ENCODE measurements around the gene ZNF581.

Gene ZNF581

DNA sequence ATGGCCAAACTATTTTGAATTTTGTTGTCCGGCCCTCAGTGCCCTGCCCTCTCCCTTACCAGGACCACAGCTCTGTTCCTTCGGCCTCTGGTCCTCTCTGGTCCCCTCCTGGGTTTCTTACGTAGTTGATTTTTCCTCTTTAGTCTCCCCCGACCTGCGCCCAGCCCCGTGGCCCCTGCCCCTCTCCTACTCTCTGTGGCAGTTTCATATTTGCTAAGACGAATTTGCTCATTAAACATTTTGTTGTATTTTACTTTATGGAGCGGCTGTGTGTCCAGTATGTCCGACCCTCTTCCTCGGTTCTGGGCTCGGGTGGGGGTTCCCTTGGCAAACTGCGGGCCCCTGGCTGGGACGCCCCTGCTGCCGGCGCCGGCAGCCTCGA, 31.0 kb downstream of the ZNF581 start:
- no peak for DNase-seq (ENCODE audit: low spot score)
- H3K9me3 ChIP-seq (ENCODE audit: severe bottlenecking) = no peaks in the 10 kb centered on the region
- TF ChIP-seq, protein P1, sequence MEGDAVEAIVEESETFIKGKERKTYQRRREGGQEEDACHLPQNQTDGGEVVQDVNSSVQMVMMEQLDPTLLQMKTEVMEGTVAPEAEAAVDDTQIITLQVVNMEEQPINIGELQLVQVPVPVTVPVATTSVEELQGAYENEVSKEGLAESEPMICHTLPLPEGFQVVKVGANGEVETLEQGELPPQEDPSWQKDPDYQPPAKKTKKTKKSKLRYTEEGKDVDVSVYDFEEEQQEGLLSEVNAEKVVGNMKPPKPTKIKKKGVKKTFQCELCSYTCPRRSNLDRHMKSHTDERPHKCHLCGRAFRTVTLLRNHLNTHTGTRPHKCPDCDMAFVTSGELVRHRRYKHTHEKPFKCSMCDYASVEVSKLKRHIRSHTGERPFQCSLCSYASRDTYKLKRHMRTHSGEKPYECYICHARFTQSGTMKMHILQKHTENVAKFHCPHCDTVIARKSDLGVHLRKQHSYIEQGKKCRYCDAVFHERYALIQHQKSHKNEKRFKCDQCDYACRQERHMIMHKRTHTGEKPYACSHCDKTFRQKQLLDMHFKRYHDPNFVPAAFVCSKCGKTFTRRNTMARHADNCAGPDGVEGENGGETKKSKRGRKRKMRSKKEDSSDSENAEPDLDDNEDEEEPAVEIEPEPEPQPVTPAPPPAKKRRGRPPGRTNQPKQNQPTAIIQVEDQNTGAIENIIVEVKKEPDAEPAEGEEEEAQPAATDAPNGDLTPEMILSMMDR (IDR thresholded peaks at IDR 0.05; ENCODE audit: poor library complexity, severe bottlenecking) = no peak
- peaks cover 77% of the 10 kb centered on the region for H3K36me3 ChIP-seq (ENCODE audit: low read depth)
- no peaks in the 10 kb centered on the region for H3K27me3 ChIP-seq (ENCODE audit: insufficient read depth, poor library complexity, severe bottlenecking)
- peaks cover 14% of the 10 kb centered on the region for H3K4me1 ChIP-seq (ENCODE audit: insufficient read depth, poor library complexity, severe bottlenecking)
- H3K27ac ChIP-seq (ENCODE audit: poor library complexity, severe bottlenecking) = peak overlapping the region; percentile 59
- H3K4me3 ChIP-seq (ENCODE audit: severe bottlenecking) = peak overlapping the region; percentile 90
- ATAC-seq (ENCODE audit: low read depth) = no peak

DNA sequence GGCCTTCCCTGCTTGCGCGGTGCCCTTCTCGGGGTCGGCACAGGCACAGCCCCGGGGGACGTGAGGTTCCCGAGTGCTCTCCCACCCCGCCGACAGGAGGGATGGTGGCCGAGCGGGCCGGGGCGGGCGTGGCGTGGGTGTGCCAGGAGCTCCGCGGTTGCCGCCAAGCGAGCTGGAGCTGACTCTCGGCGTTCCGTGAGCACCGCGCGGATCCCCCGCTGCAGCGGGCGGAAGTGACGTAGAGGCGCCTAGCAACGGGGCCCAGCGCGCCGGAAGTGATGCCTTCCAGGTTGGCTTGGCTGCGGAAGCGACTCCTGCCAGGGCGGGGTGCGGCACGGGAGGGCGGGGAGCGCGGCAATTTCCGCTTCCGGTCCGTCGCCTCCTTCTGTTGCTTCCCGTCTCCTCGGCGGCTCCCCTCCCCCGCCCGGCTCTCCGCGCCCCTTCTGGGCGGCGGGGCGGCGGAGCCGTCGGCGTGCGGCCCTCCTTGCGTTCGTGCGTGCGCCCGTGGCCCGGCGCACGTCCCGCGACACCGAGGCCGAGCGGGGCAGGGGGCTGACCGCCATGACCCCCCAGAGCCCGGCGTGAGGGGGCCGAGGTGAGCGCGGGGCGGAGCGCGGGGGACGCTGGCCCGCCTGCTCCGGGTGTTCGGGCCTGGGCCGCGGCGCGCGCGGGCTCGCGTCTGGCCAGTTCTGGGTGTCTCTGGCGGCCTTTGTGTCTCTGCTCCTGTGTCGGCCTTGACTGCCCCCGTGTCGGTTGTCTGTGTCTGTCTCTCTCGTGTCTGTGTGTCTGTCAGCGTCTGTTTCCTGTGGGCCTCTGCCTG, 31.6 kb downstream of the ZNF581 start, which contains the start of gene EPN1:
Gene EPN1 (plus strand): TSS at position 386 of the 820 bp plus-strand sequence. CDS start 3,402 bp downstream, outside the sequence.
- ATAC-seq (ENCODE audit: low read depth) (peak; percentile 86), DNase-seq (ENCODE audit: low spot score) (peak; percentile 97)
- Histone ChIP-seq H3K4me3 (ENCODE audit: severe bottlenecking) (peak within 1 kb of the TSS; percentile 90), H3K36me3 (ENCODE audit: low read depth) (peaks cover 77% of the 10 kb centered on the region), H3K9me3 (ENCODE audit: severe bottlenecking) (no peaks in the 10 kb centered on the region), H3K27me3 (ENCODE audit: insufficient read depth, poor library complexity, severe bottlenecking) (no peaks in the 10 kb centered on the region), H3K4me1 (ENCODE audit: insufficient read depth, poor library complexity, severe bottlenecking) (peaks cover 16% of the 10 kb centered on the region), H3K27ac (ENCODE audit: poor library complexity, severe bottlenecking) (peak within 1 kb of the TSS; percentile 59)
- TF ChIP-seq, protein P1 (IDR thresholded peaks at IDR 0.05; ENCODE audit: poor library complexity, severe bottlenecking) = no peak

DNA sequence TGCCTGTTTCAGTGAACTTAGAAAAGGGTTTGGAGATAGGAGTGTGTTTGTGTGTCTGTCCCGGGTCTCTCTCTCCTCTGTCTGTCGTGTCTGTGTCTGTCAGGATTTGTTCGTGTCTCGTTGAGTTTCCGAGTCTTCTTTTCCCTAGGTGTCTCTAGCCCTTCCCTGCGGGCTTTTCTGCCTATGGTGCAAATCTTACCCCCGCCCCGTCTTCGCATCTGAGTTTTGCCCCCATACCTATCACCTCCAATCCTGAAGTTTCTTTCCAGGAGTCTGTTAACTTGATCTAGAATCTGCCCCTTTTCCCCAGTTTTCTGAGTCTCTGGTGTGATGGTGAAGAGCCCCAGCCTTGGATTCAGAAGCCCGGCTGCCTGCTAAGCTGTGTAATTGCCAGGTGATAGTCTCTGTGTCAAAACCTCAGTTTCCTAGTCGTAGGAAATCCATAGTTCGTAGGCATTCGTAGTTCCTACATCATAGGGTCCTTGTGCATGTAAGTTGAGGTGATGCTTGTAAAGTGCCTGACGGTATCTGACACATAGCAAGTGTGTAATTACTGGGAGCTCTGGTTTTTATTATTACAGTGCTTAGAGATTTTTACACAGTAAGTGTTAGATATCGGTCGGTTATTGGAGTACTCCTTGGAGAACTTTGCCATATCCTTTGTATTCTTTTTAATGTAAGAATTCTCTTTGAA, 32.4 kb downstream of the ZNF581 start:
- peak overlapping the region; percentile 90 for H3K4me3 ChIP-seq (ENCODE audit: severe bottlenecking)
- ATAC-seq (ENCODE audit: low read depth) (no peak), DNase-seq (ENCODE audit: low spot score) (no peak)
- H3K4me1 ChIP-seq (ENCODE audit: insufficient read depth, poor library complexity, severe bottlenecking) = peaks cover 16% of the 10 kb centered on the region
- H3K36me3 ChIP-seq (ENCODE audit: low read depth) = peaks cover 79% of the 10 kb centered on the region
- peak overlapping the region; percentile 59 for H3K27ac ChIP-seq (ENCODE audit: poor library complexity, severe bottlenecking)
- TF ChIP-seq, protein P1 (IDR thresholded peaks at IDR 0.05; ENCODE audit: poor library complexity, severe bottlenecking) = no peak
- no peaks in the 10 kb centered on the region for H3K9me3 ChIP-seq (ENCODE audit: severe bottlenecking)
- H3K27me3 ChIP-seq (ENCODE audit: insufficient read depth, poor library complexity, severe bottlenecking) = no peaks in the 10 kb centered on the region

DNA sequence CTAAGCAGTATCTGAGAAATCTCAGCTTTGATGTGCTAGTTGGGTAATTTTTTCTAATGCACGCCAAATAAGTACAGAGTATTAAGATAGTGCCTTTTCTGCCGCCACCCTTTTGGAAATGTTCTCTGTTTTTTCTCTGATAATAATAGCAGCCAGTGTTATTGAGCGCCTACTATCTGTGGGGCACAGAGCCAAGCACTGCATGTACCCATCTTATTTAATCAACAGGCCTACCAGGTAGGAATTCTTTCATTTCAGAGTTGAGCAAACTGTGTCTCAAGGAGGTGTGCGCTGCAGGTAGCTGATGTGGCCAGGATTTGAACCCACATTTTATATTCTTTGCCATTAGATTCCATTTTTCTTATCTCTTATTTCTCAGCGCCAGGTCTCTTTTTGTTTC, 32.9 kb downstream of the ZNF581 start:
- DNase-seq (ENCODE audit: low spot score) (no peak), ATAC-seq (ENCODE audit: low read depth) (no peak)
- Histone ChIP-seq H3K36me3 (ENCODE audit: low read depth) (peaks cover 83% of the 10 kb centered on the region), H3K4me1 (ENCODE audit: insufficient read depth, poor library complexity, severe bottlenecking) (peaks cover 16% of the 10 kb centered on the region), H3K9me3 (ENCODE audit: severe bottlenecking) (no peaks in the 10 kb centered on the region), H3K27me3 (ENCODE audit: insufficient read depth, poor library complexity, severe bottlenecking) (no peaks in the 10 kb centered on the region), H3K4me3 (ENCODE audit: severe bottlenecking) (peak overlapping the region; percentile 90), H3K27ac (ENCODE audit: poor library complexity, severe bottlenecking) (no peak overlapping the region)
- TF ChIP-seq, protein P1 (IDR thresholded peaks at IDR 0.05; ENCODE audit: poor library complexity, severe bottlenecking) = peak; percentile 5
